Activated gamma-delta T cell treated with anti-CD3 and anti-CD28 coated beads, Interleukin-2, amount 50 U/mL, for 16 hours (primary cell): ENCODE data around the gene ZC2HC1C.
"Not testable (repeated sequence)": the region's sequence is repeated elsewhere in the genome, so short reads cannot be mapped to it uniquely, and the experiment has no call there.

Source experiments
- DNase-seq: peaks from one replicate; pipeline ENCODE4 v3.0.0-alpha.2; 2020; ENCODE audit warnings: low read depth

Gene ZC2HC1C

GRCh38 chr14:75054421-75054820 lies 15.0 kb upstream of the ZC2HC1C start:
- no peak for DNase-seq

- no peak for DNase-seq
Observed at GRCh38 chr14:75059642-75060041, 9.8 kb upstream of the ZC2HC1C start.

- DNase-seq: no peak
Observed at GRCh38 chr14:75060420-75060819, 9.0 kb upstream of the ZC2HC1C start.

GRCh38 chr14:75063013-75063412 lies 6.4 kb upstream of the ZC2HC1C start:
- DNase-seq: no peak

- peak; percentile 87 for DNase-seq
Observed at GRCh38 chr14:75063491-75064204, 5.8 kb upstream of the ZC2HC1C start, which contains the start of gene ACYP1. ACYP1 (minus strand) TSS chr14:75064024; CDS start chr14:75063553, 471 bp downstream.

GRCh38 chr14:75064205-75064567 lies 5.3 kb upstream of the ZC2HC1C start:
- DNase-seq: no peak

GRCh38 chr14:75066691-75067090 lies 2.8 kb upstream of the ZC2HC1C start:
- DNase-seq: no peak

GRCh38 chr14:75067212-75067611 lies 2.2 kb upstream of the ZC2HC1C start:
- DNase-seq: no peak

- DNase-seq: not testable (repeated sequence)
Observed at GRCh38 chr14:75067765-75068164, 1.7 kb upstream of the ZC2HC1C start.

- no peak for DNase-seq
Observed at GRCh38 chr14:75068294-75069120, 934 bp upstream of the ZC2HC1C start.

- DNase-seq: no peak
Observed at GRCh38 chr14:75069811-75070145, 337 bp downstream of the ZC2HC1C start.

GRCh38 chr14:75070383-75070782 lies 942 bp downstream of the ZC2HC1C start:
- no peak for DNase-seq

GRCh38 chr14:75077794-75078193 lies 8.4 kb downstream of the ZC2HC1C start:
- no peak for DNase-seq

- DNase-seq: no peak
Observed at GRCh38 chr14:75079521-75079920, 10.1 kb downstream of the ZC2HC1C start.

GRCh38 chr14:75081660-75082229 lies 12.3 kb downstream of the ZC2HC1C start:
- no peak for DNase-seq

GRCh38 chr14:75083271-75083670 lies 13.8 kb downstream of the ZC2HC1C start:
- DNase-seq: no peak

- no peak for DNase-seq
Observed at GRCh38 chr14:75084513-75084912, 15.1 kb downstream of the ZC2HC1C start.

GRCh38 chr14:75088153-75088552 lies 18.7 kb downstream of the ZC2HC1C start:
- no peak for DNase-seq

GRCh38 chr14:75088566-75089373 lies 19.3 kb downstream of the ZC2HC1C start:
- DNase-seq: no peak

- no peak for DNase-seq
Observed at GRCh38 chr14:75090353-75090752, 20.9 kb downstream of the ZC2HC1C start.

- no peak for DNase-seq
Observed at GRCh38 chr14:75091251-75091650, 21.8 kb downstream of the ZC2HC1C start.

- DNase-seq: no peak
Observed at GRCh38 chr14:75092698-75093097, 23.3 kb downstream of the ZC2HC1C start.
